HepG2 (cell line): ENCODE data around the gene LCN1. TPM values are rescaled to one million over a fixed set of nuclear protein-coding genes. Genes with fewer than 3 reads are reported as not detected.

ENCODE experiments used
- CHD2 ChIP-seq: IDR thresholded peaks from 2 replicates; pipeline ENCODE4 v1.6.1; 2011; ENCODE audit warnings: low read depth, low read length, improper control_type of control experiment
- FOXA3 ChIP-seq: IDR thresholded peaks from 2 replicates; pipeline ENCODE4 v1.6.1; 2016; ENCODE audit warnings: missing genetic modification reagents, missing compliant biosample characterization
- FOXC1 ChIP-seq: sonication (generic); formaldehyde crosslinking; IDR thresholded peaks from 2 replicates; pipeline ENCODE4 v1.8.0; 2022; ENCODE audit warnings: mild to moderate bottlenecking, missing genetic modification reagents, borderline replicate concordance
- GFI1 ChIP-seq: sonication (generic); formaldehyde crosslinking; IDR thresholded peaks from 2 replicates; pipeline ENCODE4 v1.5.0; 2020; ENCODE audit warnings: missing genetic modification reagents, mild to moderate bottlenecking, borderline replicate concordance
- KLF13 ChIP-seq: sonication (generic); formaldehyde crosslinking; IDR thresholded peaks from 2 replicates; pipeline ENCODE4 v1.4.0; 2020; ENCODE audit warnings: mild to moderate bottlenecking, missing genetic modification reagents
- MTF2 ChIP-seq: sonication (generic); formaldehyde crosslinking; IDR thresholded peaks from 2 replicates; pipeline ENCODE4 v1.5.0; 2020; ENCODE audit warnings: missing genetic modification reagents, borderline replicate concordance
- MXI1 ChIP-seq: IDR thresholded peaks from 3 replicates; pipeline ENCODE4 v1.6.1; 2012; ENCODE audit warnings: low read depth, low read length, inconsistent platforms, borderline replicate concordance
- POLR2AphosphoS2 ChIP-seq: IDR thresholded peaks from 2 replicates; pipeline ENCODE4 v1.6.1; 2011; ENCODE audit warnings: low read depth, low read length, improper control_type of control experiment
- TARDBP ChIP-seq: sonication (generic); formaldehyde crosslinking; IDR thresholded peaks from 2 replicates; pipeline ENCODE4 v1.8.0; 2022; ENCODE audit warnings: mild to moderate bottlenecking, missing genetic modification reagents
- ZNF335 ChIP-seq: sonication (generic); formaldehyde crosslinking; IDR thresholded peaks from 2 replicates; pipeline ENCODE4 v1.4.0; 2020; ENCODE audit warnings: missing genetic modification reagents
- ZNF432 ChIP-seq: sonication (generic); formaldehyde crosslinking; IDR thresholded peaks from 2 replicates; pipeline ENCODE4 v1.5.0; 2020; ENCODE audit warnings: missing genetic modification reagents, mild to moderate bottlenecking, borderline replicate concordance
- ZNF746 ChIP-seq: sonication (generic); formaldehyde crosslinking; IDR thresholded peaks from 2 replicates; pipeline ENCODE4 v1.8.0; 2022; ENCODE audit warnings: mild to moderate bottlenecking, missing genetic modification reagents
- ZSCAN21 ChIP-seq: sonication (generic); formaldehyde crosslinking; IDR thresholded peaks from 2 replicates; pipeline ENCODE4 v1.8.0; 2022; ENCODE audit warnings: mild to moderate bottlenecking, missing genetic modification reagents, moderate library complexity, borderline replicate concordance
- ZSCAN31 ChIP-seq: sonication (generic); formaldehyde crosslinking; IDR thresholded peaks from 2 replicates; pipeline ENCODE4 v1.5.0; 2020; ENCODE audit warnings: low read depth, mild to moderate bottlenecking, missing genetic modification reagents
- polyA plus RNA-seq, 8 experiments: library from polyadenylated mRNA; depleted of rRNA in 3 of 8; stranded (reverse) in 7 of 8; unstranded in 1 of 8; fragments of >200 nt; fragmentation: Illumina TruSeq in 4 of 8; extraction: Trizol in 4 of 8; gene quantifications; 2 replicates each; pipeline versions ENCODE4 v1.2.1 to v1.2.3, GENCODE V29; 2011 to 2016; ENCODE audit warnings: low read depth in 4 of 8, missing spikeins in 1 of 8, mixed read lengths in 1 of 8; ENCODE audit not compliant: insufficient read depth in 1 of 8
- total RNA-seq, 5 experiments: library from RNA; depleted of rRNA; stranded (reverse); fragments of >200 nt; fragmentation: Illumina TruSeq; extraction: Trizol; gene quantifications; 2 replicates each; pipeline ENCODE4 v1.2.3, GENCODE V29; 2016; ENCODE audit warnings: low read depth in 1 of 5
- TF ChIP-seq, protein P1 (sequence below): sonication (generic); formaldehyde crosslinking; conservative IDR thresholded peaks from 2 replicates; pipeline ENCODE4 v1.8.1; 2023; ENCODE audit warnings: missing genetic modification reagents
- TF ChIP-seq, protein P2 (sequence below): sonication (generic); formaldehyde crosslinking; IDR thresholded peaks from 2 replicates; pipeline ENCODE4 v1.5.0; 2020; ENCODE audit warnings: mild to moderate bottlenecking, missing genetic modification reagents
- TF ChIP-seq, protein P3 (sequence below): sonication (generic); formaldehyde crosslinking; IDR thresholded peaks from 2 replicates; pipeline ENCODE4 v1.5.1; 2020; ENCODE audit warnings: missing genetic modification reagents, mild to moderate bottlenecking, borderline replicate concordance
- TF ChIP-seq, protein P4 (sequence below): sonication (generic); formaldehyde crosslinking; IDR thresholded peaks from 2 replicates; pipeline ENCODE4 v1.8.1; 2023; ENCODE audit warnings: mild to moderate bottlenecking, missing genetic modification reagents
- TF ChIP-seq, protein P5 (sequence below): sonication (generic); formaldehyde crosslinking; IDR thresholded peaks from 2 replicates; pipeline ENCODE4 v1.9.0; 2021; ENCODE audit warnings: missing genetic modification reagents, mild to moderate bottlenecking, borderline replicate concordance

The LCN1 gene
- total and polyA plus RNA-seq, 2 of the 13 experiments (the other 11 are each of a cell fraction or from before 2014, with no cell fraction given) = not detected

DNA sequence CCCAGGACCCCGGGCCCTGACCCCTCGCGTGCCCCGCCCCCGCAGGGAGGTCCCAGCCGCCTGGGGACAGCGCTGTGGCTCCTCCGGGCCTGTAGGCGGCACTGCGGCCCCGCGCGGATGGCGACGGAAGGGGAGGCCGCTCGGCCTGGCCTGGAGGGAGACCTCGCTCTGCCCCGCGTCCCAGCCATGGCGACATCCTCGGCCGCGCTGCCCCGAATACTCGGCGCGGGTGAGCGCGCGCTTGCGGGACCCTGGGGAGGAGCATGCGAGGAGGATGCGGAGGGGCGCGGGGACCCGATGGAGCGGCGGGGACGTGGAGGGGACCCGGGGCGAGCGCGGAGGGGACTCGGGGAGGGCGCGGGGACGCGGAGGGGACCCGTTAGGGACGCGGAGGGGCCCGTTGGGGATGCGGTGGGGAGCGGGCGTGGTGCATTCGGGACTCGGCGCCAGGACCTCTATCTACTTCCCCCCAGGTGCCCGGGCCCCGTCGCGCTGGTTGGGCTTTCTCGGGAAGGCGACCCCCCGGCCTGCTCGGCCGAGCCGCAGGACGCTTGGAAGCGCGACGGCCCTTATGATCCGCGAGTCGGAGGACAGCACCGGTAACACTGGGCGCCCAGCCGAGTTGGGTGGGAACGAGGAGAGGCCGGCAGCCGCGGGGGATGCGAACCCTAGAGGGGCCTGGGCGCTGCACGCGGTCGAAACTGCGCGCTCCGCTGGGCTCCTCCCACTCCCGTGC lies 20.5 kb upstream of the LCN1 start, which contains the start of gene MRPS2 (continued):
- TF ChIP-seq MTF2 (CRISPR knock-in tag) (no peak; the same call in 1 of the 2 replicates), ZSCAN21 (CRISPR knock-in tag) (peak; percentile 88), TARDBP (CRISPR knock-in tag) (peak; percentile 75), CHD2 (no peak), ZNF746 (CRISPR knock-in tag) (peak; percentile 74; the same call in 1 of the 2 replicates), ZNF432 (CRISPR knock-in tag) (no peak), FOXA3 (peak; percentile 71; the same call in 1 of the 2 replicates), MXI1 (peak; percentile 77; the same call in 1 of the 3 replicates), KLF13 (no peak), ZSCAN31 (peak; percentile 95), GFI1 (CRISPR knock-in tag) (no peak), FOXC1 (0 out of 2 replicates have a peak, but pooled peaks have one; percentile 15), POLR2AphosphoS2 (no peak), ZNF335 (CRISPR knock-in tag) (0 out of 2 replicates have a peak, but pooled peaks have one; percentile 18)
- TF ChIP-seq, protein P1, sequence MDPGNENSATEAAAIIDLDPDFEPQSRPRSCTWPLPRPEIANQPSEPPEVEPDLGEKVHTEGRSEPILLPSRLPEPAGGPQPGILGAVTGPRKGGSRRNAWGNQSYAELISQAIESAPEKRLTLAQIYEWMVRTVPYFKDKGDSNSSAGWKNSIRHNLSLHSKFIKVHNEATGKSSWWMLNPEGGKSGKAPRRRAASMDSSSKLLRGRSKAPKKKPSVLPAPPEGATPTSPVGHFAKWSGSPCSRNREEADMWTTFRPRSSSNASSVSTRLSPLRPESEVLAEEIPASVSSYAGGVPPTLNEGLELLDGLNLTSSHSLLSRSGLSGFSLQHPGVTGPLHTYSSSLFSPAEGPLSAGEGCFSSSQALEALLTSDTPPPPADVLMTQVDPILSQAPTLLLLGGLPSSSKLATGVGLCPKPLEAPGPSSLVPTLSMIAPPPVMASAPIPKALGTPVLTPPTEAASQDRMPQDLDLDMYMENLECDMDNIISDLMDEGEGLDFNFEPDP (CRISPR knock-in tag) = no peak
- TF ChIP-seq, protein P2, sequence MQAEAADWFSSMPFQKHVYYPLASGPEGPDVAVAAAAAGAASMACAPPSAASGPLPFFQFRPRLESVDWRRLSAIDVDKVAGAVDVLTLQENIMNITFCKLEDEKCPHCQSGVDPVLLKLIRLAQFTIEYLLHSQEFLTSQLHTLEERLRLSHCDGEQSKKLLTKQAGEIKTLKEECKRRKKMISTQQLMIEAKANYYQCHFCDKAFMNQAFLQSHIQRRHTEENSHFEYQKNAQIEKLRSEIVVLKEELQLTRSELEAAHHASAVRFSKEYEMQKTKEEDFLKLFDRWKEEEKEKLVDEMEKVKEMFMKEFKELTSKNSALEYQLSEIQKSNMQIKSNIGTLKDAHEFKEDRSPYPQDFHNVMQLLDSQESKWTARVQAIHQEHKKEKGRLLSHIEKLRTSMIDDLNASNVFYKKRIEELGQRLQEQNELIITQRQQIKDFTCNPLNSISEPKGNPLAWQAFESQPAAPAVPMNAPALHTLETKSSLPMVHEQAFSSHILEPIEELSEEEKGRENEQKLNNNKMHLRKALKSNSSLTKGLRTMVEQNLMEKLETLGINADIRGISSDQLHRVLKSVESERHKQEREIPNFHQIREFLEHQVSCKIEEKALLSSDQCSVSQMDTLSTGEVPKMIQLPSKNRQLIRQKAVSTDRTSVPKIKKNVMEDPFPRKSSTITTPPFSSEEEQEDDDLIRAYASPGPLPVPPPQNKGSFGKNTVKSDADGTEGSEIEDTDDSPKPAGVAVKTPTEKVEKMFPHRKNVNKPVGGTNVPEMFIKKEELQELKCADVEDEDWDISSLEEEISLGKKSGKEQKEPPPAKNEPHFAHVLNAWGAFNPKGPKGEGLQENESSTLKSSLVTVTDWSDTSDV (CRISPR knock-in tag) = peak; percentile 83; the same call in 1 of the 2 replicates
- TF ChIP-seq, protein P3, sequence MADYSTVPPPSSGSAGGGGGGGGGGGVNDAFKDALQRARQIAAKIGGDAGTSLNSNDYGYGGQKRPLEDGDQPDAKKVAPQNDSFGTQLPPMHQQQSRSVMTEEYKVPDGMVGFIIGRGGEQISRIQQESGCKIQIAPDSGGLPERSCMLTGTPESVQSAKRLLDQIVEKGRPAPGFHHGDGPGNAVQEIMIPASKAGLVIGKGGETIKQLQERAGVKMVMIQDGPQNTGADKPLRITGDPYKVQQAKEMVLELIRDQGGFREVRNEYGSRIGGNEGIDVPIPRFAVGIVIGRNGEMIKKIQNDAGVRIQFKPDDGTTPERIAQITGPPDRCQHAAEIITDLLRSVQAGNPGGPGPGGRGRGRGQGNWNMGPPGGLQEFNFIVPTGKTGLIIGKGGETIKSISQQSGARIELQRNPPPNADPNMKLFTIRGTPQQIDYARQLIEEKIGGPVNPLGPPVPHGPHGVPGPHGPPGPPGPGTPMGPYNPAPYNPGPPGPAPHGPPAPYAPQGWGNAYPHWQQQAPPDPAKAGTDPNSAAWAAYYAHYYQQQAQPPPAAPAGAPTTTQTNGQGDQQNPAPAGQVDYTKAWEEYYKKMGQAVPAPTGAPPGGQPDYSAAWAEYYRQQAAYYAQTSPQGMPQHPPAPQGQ (CRISPR knock-in tag) = no peak
- TF ChIP-seq, protein P4, sequence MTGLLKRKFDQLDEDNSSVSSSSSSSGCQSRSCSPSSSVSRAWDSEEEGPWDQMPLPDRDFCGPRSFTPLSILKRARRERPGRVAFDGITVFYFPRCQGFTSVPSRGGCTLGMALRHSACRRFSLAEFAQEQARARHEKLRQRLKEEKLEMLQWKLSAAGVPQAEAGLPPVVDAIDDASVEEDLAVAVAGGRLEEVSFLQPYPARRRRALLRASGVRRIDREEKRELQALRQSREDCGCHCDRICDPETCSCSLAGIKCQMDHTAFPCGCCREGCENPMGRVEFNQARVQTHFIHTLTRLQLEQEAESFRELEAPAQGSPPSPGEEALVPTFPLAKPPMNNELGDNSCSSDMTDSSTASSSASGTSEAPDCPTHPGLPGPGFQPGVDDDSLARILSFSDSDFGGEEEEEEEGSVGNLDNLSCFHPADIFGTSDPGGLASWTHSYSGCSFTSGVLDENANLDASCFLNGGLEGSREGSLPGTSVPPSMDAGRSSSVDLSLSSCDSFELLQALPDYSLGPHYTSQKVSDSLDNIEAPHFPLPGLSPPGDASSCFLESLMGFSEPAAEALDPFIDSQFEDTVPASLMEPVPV (CRISPR knock-in tag) = peak; percentile 91; the same call in 1 of the 2 replicates
- TF ChIP-seq, protein P5, sequence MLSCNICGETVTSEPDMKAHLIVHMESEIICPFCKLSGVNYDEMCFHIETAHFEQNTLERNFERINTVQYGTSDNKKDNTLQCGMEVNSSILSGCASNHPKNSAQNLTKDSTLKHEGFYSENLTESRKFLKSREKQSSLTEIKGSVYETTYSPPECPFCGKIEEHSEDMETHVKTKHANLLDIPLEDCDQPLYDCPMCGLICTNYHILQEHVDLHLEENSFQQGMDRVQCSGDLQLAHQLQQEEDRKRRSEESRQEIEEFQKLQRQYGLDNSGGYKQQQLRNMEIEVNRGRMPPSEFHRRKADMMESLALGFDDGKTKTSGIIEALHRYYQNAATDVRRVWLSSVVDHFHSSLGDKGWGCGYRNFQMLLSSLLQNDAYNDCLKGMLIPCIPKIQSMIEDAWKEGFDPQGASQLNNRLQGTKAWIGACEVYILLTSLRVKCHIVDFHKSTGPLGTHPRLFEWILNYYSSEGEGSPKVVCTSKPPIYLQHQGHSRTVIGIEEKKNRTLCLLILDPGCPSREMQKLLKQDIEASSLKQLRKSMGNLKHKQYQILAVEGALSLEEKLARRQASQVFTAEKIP = no peak
